ENCODE measurements around the gene PDYN. TPM values are rescaled to one million over a fixed set of nuclear protein-coding genes. Genes with fewer than 3 reads are reported as not detected.
A peak's percentile ranks its signal among the peaks of the same experiment; 100 is the strongest.

Gene PDYN
- total and polyA plus RNA-seq, 8 donors: not detected

DNA sequence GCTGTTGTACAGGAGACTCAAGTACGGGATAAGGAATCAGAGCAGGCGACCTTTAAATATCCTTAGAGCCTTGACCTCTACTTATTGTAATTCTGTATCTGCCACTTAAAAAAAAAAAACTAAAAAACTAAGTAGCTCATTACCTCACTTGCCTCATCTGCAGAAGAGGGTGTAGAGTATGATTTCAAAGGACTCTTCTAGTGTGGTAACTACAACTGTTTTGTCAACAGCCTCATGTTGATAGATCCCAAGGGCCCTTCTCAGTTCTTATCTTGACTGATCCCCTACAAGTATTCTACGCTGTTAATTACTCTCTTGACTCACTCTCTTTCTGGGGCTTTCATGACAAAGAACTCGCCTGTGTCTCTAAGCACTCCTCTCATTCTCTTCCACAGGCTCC is 16.7 kb upstream of the PDYN start:
- Histone ChIP-seq H3K36me3 (no peaks in the 10 kb centered on the region), H3K27ac (no peak overlapping the region), H3K27me3 (no peaks in the 10 kb centered on the region), H3K4me3 (no peak overlapping the region), H3K9me3 (no peaks in the 10 kb centered on the region), H3K4me1 (no peaks in the 10 kb centered on the region)
- no peak for ATAC-seq
- DNase-seq: no peak
- no peak for FAIRE-seq
- WGBS, 2 donors: 21 to 35% methylated on average over 4 of the region's 4 CpGs
- intact Hi-C loops (cut with DNase I): no loop called here
- TF ChIP-seq, protein P1, sequence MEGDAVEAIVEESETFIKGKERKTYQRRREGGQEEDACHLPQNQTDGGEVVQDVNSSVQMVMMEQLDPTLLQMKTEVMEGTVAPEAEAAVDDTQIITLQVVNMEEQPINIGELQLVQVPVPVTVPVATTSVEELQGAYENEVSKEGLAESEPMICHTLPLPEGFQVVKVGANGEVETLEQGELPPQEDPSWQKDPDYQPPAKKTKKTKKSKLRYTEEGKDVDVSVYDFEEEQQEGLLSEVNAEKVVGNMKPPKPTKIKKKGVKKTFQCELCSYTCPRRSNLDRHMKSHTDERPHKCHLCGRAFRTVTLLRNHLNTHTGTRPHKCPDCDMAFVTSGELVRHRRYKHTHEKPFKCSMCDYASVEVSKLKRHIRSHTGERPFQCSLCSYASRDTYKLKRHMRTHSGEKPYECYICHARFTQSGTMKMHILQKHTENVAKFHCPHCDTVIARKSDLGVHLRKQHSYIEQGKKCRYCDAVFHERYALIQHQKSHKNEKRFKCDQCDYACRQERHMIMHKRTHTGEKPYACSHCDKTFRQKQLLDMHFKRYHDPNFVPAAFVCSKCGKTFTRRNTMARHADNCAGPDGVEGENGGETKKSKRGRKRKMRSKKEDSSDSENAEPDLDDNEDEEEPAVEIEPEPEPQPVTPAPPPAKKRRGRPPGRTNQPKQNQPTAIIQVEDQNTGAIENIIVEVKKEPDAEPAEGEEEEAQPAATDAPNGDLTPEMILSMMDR (IDR thresholded peaks at IDR 0.05): no peak

DNA sequence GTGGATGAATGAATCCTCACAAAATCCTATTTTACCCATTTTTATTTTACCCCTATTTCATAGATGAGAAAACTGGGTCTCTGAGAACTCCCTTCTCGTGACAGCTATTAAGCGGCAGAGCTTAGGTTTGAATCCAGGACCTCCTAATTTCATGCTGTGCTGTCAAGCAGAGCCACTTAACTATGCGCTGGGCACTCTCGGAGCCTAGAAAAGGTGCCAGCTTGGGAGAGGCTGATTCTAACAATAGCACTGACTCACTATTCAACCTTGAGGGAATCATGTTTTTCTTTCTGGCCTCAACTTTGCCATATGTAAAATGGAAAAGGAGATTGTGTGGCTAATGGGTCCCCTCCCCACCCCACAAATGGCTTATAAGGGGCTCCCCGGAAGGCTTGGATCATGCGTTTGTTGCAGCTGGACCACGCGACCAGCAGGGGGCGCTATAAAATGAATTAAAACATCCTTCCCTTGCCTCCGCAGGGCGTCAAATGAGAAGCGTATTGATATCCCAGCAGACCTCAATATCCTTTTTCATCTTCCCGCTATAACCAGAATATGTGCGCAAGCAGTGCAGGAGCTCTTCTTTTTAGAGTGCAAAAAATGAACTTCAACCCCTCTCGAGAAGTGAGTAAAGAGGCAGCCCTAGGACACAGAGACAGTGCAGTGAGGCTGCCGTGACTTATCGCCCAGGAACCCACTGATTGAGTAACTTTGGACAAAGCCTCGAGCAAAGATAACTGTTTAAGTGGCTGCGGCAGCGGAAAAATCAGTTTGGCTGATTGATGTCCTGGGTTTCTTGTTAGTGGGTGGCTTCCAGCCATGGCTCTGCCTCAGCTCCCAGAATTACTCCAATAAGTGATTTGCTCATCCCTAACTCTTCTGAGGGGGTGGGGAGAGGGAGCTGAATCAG is 12.8 kb upstream of the PDYN start:
- ATAC-seq: peak in 3 of 4 donors; percentile 58 to 67 (median 66)
- intact Hi-C loops (cut with DNase I): no loop called here
- DNase-seq: no peak
- Histone ChIP-seq H3K4me1 (no peaks in the 10 kb centered on the region), H3K36me3 (no peaks in the 10 kb centered on the region), H3K27ac (no peak overlapping the region), H3K4me3 (no peak overlapping the region), H3K27me3 (no peaks in the 10 kb centered on the region), H3K9me3 (no peaks in the 10 kb centered on the region)
- WGBS, 2 donors: 16 to 21% methylated on average over 20 of the region's 20 CpGs
- FAIRE-seq: no peak
- TF ChIP-seq, protein P1 (IDR thresholded peaks at IDR 0.05): peak; percentile 53 to 72 (median 62)

DNA sequence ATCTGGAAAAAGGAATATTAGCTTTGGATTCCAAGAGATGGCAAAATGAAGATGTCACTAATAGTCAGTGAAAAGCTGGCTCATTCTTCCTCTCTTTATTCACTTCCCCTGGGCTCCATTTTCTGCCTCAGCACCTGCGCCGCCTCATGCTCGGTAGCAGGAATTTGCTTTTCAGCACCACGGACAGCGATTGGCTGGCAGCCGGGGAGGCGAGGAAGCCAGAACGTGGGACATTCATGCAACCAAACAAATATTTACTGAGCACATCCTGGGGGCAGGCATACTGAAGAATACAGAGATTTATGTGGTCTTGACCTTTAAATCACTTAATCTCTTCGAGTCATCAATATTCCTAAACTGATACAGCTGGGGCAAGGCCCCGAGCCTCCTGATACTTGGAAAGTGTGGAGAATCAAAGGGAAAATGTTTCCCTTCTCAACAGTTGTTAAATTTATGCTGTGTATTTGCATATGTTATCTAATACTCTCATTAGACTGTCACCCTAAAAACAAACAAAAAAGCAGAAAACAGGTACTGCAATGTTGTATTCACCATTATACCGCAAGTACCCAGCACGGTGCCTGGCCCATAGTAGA is 12.1 kb upstream of the PDYN start:
- Histone ChIP-seq H3K36me3 (no peaks in the 10 kb centered on the region), H3K9me3 (no peaks in the 10 kb centered on the region), H3K4me3 (no peak overlapping the region), H3K27me3 (no peaks in the 10 kb centered on the region), H3K4me1 (no peaks in the 10 kb centered on the region), H3K27ac (no peak overlapping the region)
- TF ChIP-seq, protein P1 (IDR thresholded peaks at IDR 0.05): no peak
- ATAC-seq: peak; percentile 63 to 88 (median 82)
- no peak for FAIRE-seq
- 13% methylated on average over 12 of the region's 12 CpGs for WGBS, 2 donors
- intact Hi-C loops (cut with DNase I): no loop called here
- peak; percentile 54 to 86 (median 75) for DNase-seq

DNA sequence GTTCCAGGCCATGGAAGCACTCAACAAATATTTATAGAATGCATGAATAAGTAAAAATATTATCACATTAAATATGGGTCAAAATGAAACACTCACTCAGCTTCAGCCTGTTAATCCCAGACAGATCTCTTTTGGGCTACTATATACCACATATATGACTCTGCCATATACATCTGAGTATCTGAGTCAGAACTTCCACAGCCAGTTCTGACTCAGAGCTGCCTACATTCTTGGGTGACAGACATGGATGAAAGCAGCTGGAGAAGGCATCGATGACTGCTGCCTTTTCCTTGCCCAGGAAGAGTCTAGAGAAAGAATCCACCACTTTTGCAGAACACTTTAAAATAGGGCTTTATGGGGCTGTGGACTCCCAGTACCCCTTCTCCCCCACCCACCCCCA is 11.5 kb upstream of the PDYN start:
- no peak overlapping the region for H3K27ac ChIP-seq

More for the DNA sequence above, 11.5 kb upstream of the PDYN start:
- Histone ChIP-seq H3K27me3 (no peaks in the 10 kb centered on the region), H3K9me3 (no peaks in the 10 kb centered on the region), H3K36me3 (no peaks in the 10 kb centered on the region), H3K4me3 (no peak overlapping the region), H3K4me1 (no peaks in the 10 kb centered on the region)
- DNase-seq: no peak
- WGBS, 2 donors: 88 to 100% methylated on average over 1 of the region's 1 CpG
- no peak for FAIRE-seq
- intact Hi-C loops (cut with DNase I): no loop called here
- TF ChIP-seq, protein P1 (IDR thresholded peaks at IDR 0.05): no peak
- ATAC-seq: no peak
